B cell (primary cell): ENCODE measurements around the gene NSUN7. TPM values are rescaled to one million over a fixed set of nuclear protein-coding genes. Genes with fewer than 3 reads are reported as not detected.
A peak's percentile ranks its signal among the peaks of the same experiment; 100 is the strongest.

ENCODE experiments used
- ATAC-seq: fragments of 200-7000 bp; cut with Tn5 transposase; one replicate; pipeline ENCODE4 v1.10.0; 2021; ENCODE audit warnings: low read depth, mild to moderate bottlenecking, moderate number of reproducible peaks, moderate library complexity
- CTCF ChIA-PET: fragments of 350-600 bp; sonication (Branson Sonifier 250); formaldehyde crosslinking; loops from one replicate; lab custom pipeline; 2021; ENCODE audit warnings: antibody characterized with exemption, inconsistent platforms; lab: Charles Lee
- POLR2A ChIA-PET: fragments of 350-600 bp; sonication (Branson Sonifier 250); formaldehyde crosslinking; loops from one replicate; lab custom pipeline; 2021; ENCODE audit warnings: antibody characterized with exemption; lab: Charles Lee
- DNase-seq: peaks from one replicate; pipeline ENCODE4 v3.0.0; 2013
- H2AFZ ChIP-seq: 2 replicates; pipeline ENCODE4 v1.6.1; 2012; ENCODE audit warnings: mild to moderate bottlenecking, low read depth, low read length; ENCODE audit not compliant: insufficient read depth, poor library complexity, severe bottlenecking
- H3K27ac ChIP-seq, 2 donors: 1 replicate in 1 of 2; 2 replicates in 1 of 2; pipeline ENCODE4 v1.5.1; 2012 to 2013; ENCODE audit warnings: low read length in 2 of 2, mild to moderate bottlenecking in 2 of 2, moderate library complexity in 1 of 2
- H3K27me3 ChIP-seq, 4 experiments: fragments of 200-600 bp in 1 of 4; sonication (generic) in 1 of 4; replicated peaks in 1 of 4; 1 replicate in 2 of 4; 2 replicates in 2 of 4; pipeline versions ENCODE4 v1.6.1 to v1.7.0; 2013 to 2016; ENCODE audit warnings: low read length in 3 of 4, mild to moderate bottlenecking in 2 of 4, mixed read lengths in 1 of 4, moderate library complexity in 1 of 4; ENCODE audit not compliant: insufficient read depth in 4 of 4, control insufficient read depth in 3 of 4; ENCODE audit errors: control extremely low read depth in 1 of 4
- H3K36me3 ChIP-seq, 2 experiments: replicated peaks in 1 of 2; 1 replicate in 1 of 2; 2 replicates in 1 of 2; pipeline versions ENCODE4 v1.6.1 to v1.7.1; 2013; ENCODE audit warnings: low read length in 1 of 2; ENCODE audit not compliant: insufficient read depth in 2 of 2, control insufficient read depth in 1 of 2; ENCODE audit errors: control extremely low read depth in 1 of 2, extremely low read depth in 1 of 2
- H3K4me1 ChIP-seq, 2 donors: fragments of 200-600 bp in 1 of 2; sonication (generic) in 1 of 2; 1 replicate in 1 of 2; 2 replicates in 1 of 2; pipeline versions ENCODE4 v1.5.1 to v1.6.1; 2013 to 2017; ENCODE audit warnings: low read length in 2 of 2; ENCODE audit not compliant: control insufficient read depth in 2 of 2, insufficient read depth in 2 of 2
- H3K4me2 ChIP-seq: replicated peaks from 2 replicates; pipeline ENCODE3; 2012; ENCODE audit warnings: mild to moderate bottlenecking, low read depth, low read length; ENCODE audit not compliant: poor library complexity, severe bottlenecking
- H3K4me3 ChIP-seq, 5 experiments: fragments of 200-600 bp in 1 of 5; sonication (generic) in 1 of 5; 1 replicate in 3 of 5; 2 replicates in 2 of 5; pipeline versions ENCODE4 v1.5.1 to v1.7.0; 2011 to 2016; ENCODE audit warnings: low read length in 4 of 5, mild to moderate bottlenecking in 4 of 5, low read depth in 2 of 5, control low read depth in 1 of 5, moderate library complexity in 1 of 5; ENCODE audit not compliant: insufficient read depth in 1 of 5; ENCODE audit errors: control extremely low read depth in 1 of 5, extremely low read depth in 1 of 5
- H3K79me2 ChIP-seq: fragments of 200-600 bp; sonication (generic); one replicate; pipeline ENCODE4 v1.6.0; 2016; ENCODE audit warnings: low read length; ENCODE audit not compliant: control insufficient read depth, insufficient read depth
- H3K9ac ChIP-seq: fragments of 200-600 bp; sonication (generic); 2 replicates; pipeline ENCODE4 v1.6.1; 2017; ENCODE audit warnings: mild to moderate bottlenecking, low read length, moderate library complexity
- H3K9me3 ChIP-seq, 3 donors: one replicate each; pipeline versions ENCODE4 v1.6.1 to v1.7.1; 2013; ENCODE audit warnings: low read length in 2 of 3; ENCODE audit not compliant: control insufficient read depth in 2 of 3, insufficient read depth in 1 of 3; ENCODE audit errors: control extremely low read depth in 1 of 3
- H4K20me1 ChIP-seq: 2 replicates; pipeline ENCODE4 v1.6.0; 2012; ENCODE audit warnings: mild to moderate bottlenecking, low read length; ENCODE audit not compliant: insufficient read depth, control insufficient read depth, poor library complexity, severe bottlenecking
- H3K27ac Mint-ChIP-seq: one replicate; pipeline ENCODE4 v1.8.0; 2021; ENCODE audit warnings: mixed read lengths
- H3K27me3 Mint-ChIP-seq: one replicate; pipeline ENCODE4 v1.8.0; 2021; ENCODE audit warnings: mixed read lengths
- H3K4me1 Mint-ChIP-seq: one replicate; pipeline ENCODE4 v1.8.0; 2021; ENCODE audit warnings: mixed read lengths
- H3K4me3 Mint-ChIP-seq: one replicate; pipeline ENCODE4 v1.8.0; 2021; ENCODE audit warnings: mixed read lengths
- H3K9me3 Mint-ChIP-seq: one replicate; pipeline ENCODE4 v1.8.0; 2022; ENCODE audit warnings: mixed read lengths; ENCODE audit not compliant: insufficient read depth
- EZH2 ChIP-seq: IDR thresholded peaks from 2 replicates; pipeline ENCODE4 v1.6.1; 2012; ENCODE audit warnings: borderline replicate concordance, low read depth, mild to moderate bottlenecking, moderate library complexity, low read length; ENCODE audit not compliant: insufficient read depth, poor library complexity, severe bottlenecking
- WGBS: methylation state at CpG from one replicate; pipeline ENCODE4 v1.1.5; 2013; ENCODE audit warnings: missing lambda C conversion rate; ENCODE audit not compliant: insufficient coverage; 5-methylcytosine and 5-hydroxymethylcytosine counted together
- intact Hi-C: fragments of 100-400 bp; cut with micrococcal nuclease; formaldehyde crosslinking; loops from one replicate; pipeline ENCODE4 v1.10.0; 2022
- polyA plus RNA-seq: library from polyadenylated mRNA; depleted of rRNA; stranded (reverse); fragments of >200 nt; gene quantifications from 2 replicates; pipeline ENCODE4 v1.2.3, GENCODE V29; 2012
- total RNA-seq, 2 donors: library from RNA; stranded (reverse); fragments of 120-200 nt in 1 of 2; gene quantifications; 1 replicate in 1 of 2; 2 replicates in 1 of 2; pipeline versions ENCODE4 v1.2.3 to v1.2.4, GENCODE V29; 2013 to 2022
- TF ChIP-seq, protein P1 (sequence below): fragments of 200-600 bp; IDR thresholded peaks from one replicate; pipeline ENCODE4 v1.8.0; 2022; ENCODE audit warnings: antibody characterized with exemption, mild to moderate bottlenecking

The NSUN7 gene
- total and polyA plus RNA-seq, 2 donors (not counting 1 experiment from before 2014, with no cell fraction given) = 0.75 to 29.8 TPM

DNA sequence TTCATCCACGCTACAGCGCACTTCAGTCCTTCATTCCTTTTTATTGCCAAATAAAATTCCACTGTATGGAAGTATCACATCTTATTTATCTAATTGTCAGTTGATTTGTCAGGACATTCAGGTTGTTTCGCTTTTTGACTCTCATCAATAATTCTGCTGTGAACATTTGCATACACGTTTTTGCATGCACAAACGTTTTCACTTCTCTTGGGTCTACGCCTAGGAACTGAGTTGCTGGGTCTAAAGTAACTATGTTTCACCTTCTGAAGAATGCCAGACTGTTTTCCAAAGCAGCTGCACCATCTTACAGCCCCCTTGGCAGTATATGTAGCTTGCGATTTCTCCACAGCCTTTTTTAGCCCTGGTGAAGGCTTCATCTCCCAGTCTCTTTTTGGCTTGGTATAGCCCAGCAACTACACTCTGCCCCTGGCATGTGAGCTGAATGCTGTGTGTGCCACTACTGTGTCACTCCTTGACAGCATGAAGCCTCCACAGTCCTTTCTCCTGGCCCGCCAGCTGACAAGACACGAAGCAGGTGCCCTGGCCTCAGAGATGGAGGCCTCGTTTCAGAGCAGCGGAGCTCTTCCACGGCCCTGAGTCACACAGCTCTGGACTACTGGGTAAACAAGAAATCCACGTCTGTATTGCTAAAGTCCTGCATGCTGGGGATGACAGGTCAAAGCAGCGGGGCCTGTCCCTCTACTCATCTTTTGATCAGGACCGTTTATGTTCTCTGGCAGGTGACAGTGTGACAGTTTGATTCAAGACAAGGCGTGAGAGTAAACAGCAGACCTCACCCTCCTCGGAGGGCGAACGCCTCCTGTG lies 75.5 kb downstream of the NSUN7 start:
- Histone ChIP-seq H2AFZ (peak overlapping the region; percentile 49), H3K9ac (peak overlapping the region; percentile 35), H3K9me3 (peaks cover 0 to 18% (median 0%) of the 10 kb centered on the region in 3 donors), H3K4me3 (peak overlapping the region in 2 of 5 experiments; percentile 23 to 28), H3K27ac (no peak overlapping the region), H3K27me3 (no peaks in the 10 kb centered on the region), H4K20me1 (no peaks in the 10 kb centered on the region), H3K4me2 (peak overlapping the region; percentile 50), H3K79me2 (no peaks in the 10 kb centered on the region), H3K36me3 (no peaks in the 10 kb centered on the region), H3K4me1 (peaks cover 12 to 29% of the 10 kb centered on the region in 2 donors)
- Mint-ChIP-seq H3K27ac (peak overlapping the region; percentile 61), H3K9me3 (no peaks in the 10 kb centered on the region), H3K27me3 (no peaks in the 10 kb centered on the region), H3K4me1 (peaks cover 16% of the 10 kb centered on the region), H3K4me3 (peak overlapping the region; percentile 45)
- ATAC-seq (peak; percentile 31), DNase-seq (peak; percentile 32)
- ChIA-PET POLR2A (no interaction called here), CTCF (interaction anchor here (1.0 to 3.5 kb wide), 2 partner anchors 11 to 17 kb away, joined by 3 to 9 read pairs; no protein-coding TSS in a partner anchor)
- WGBS = 76% methylated on average over 17 of the region's 19 CpGs
- TF ChIP-seq, protein P1, sequence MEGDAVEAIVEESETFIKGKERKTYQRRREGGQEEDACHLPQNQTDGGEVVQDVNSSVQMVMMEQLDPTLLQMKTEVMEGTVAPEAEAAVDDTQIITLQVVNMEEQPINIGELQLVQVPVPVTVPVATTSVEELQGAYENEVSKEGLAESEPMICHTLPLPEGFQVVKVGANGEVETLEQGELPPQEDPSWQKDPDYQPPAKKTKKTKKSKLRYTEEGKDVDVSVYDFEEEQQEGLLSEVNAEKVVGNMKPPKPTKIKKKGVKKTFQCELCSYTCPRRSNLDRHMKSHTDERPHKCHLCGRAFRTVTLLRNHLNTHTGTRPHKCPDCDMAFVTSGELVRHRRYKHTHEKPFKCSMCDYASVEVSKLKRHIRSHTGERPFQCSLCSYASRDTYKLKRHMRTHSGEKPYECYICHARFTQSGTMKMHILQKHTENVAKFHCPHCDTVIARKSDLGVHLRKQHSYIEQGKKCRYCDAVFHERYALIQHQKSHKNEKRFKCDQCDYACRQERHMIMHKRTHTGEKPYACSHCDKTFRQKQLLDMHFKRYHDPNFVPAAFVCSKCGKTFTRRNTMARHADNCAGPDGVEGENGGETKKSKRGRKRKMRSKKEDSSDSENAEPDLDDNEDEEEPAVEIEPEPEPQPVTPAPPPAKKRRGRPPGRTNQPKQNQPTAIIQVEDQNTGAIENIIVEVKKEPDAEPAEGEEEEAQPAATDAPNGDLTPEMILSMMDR = no peak
- TF ChIP-seq EZH2 = no peak
- intact Hi-C loops = no loop called here

DNA sequence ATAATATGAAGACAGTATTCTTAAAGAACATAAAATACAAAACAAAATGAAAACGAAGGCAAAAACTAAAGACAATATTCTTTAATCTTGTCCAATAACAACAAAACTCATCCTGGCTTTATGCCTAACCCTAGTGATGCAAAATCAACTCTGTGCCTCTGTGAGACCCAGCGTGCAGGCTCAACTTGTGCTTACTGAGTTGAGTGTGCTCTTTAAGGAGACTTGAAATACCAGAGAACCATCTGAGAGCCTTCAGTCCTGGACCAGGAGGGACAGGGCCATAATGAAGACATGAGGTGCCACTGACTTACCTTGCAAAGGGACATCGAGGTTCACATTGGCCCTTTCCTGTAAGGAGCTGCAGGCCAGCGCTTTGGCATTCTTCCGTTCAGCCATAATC lies 77.1 kb downstream of the NSUN7 start:
- no peak overlapping the region for H3K27ac Mint-ChIP-seq
- H3K9me3 ChIP-seq = peaks cover 0 to 18% (median 0%) of the 10 kb centered on the region in 3 donors
- no peak overlapping the region for H3K4me3 Mint-ChIP-seq
- peaks cover 16% of the 10 kb centered on the region for H3K4me1 Mint-ChIP-seq
- H3K9ac ChIP-seq = no peak overlapping the region
- H3K4me3 ChIP-seq = no peak overlapping the region
- H3K4me2 ChIP-seq = no peak overlapping the region
- POLR2A ChIA-PET = no interaction called here
- H3K79me2 ChIP-seq = no peaks in the 10 kb centered on the region
- ATAC-seq (no peak), DNase-seq (no peak)
- WGBS = 98% methylated on average over 4 of the region's 5 CpGs
- peaks cover 12 to 29% of the 10 kb centered on the region in 2 donors for H3K4me1 ChIP-seq
- no peaks in the 10 kb centered on the region for H4K20me1 ChIP-seq
- CTCF ChIA-PET = interaction anchor here (1.2 to 3.5 kb wide), 2 partner anchors 10 to 15 kb away, joined by 3 to 9 read pairs; no protein-coding TSS in a partner anchor
- TF ChIP-seq, protein P1 = no peak
- intact Hi-C loops = no loop called here
- no peak overlapping the region for H2AFZ ChIP-seq
- H3K9me3 Mint-ChIP-seq = no peaks in the 10 kb centered on the region
- no peaks in the 10 kb centered on the region for H3K27me3 ChIP-seq
- H3K27ac ChIP-seq = no peak overlapping the region
- H3K36me3 ChIP-seq = no peaks in the 10 kb centered on the region
- no peaks in the 10 kb centered on the region for H3K27me3 Mint-ChIP-seq
